Nephron (organoid): Measurements from ENCODE around the gene CSNK1E.

Source experiments
- H3K27ac Mint-ChIP-seq, 3 experiments: 2 replicates each; pipeline ENCODE4 v1.8.0; 2020; ENCODE audit warnings: mixed read lengths in 3 of 3, mild to moderate bottlenecking in 2 of 3, moderate library complexity in 1 of 3
- H3K27me3 Mint-ChIP-seq: 2 replicates; pipeline ENCODE4 v1.8.0; 2021; ENCODE audit warnings: low read depth, mild to moderate bottlenecking, moderate library complexity, mixed read lengths
- H3K36me3 Mint-ChIP-seq: 2 replicates; pipeline ENCODE4 v1.8.0; 2020; ENCODE audit warnings: low read depth, mixed read lengths
- H3K4me1 Mint-ChIP-seq: 2 replicates; pipeline ENCODE4 v1.8.0; 2020; ENCODE audit warnings: mixed read lengths
- H3K4me3 Mint-ChIP-seq, 3 experiments: 2 replicates each; pipeline ENCODE4 v1.8.0; 2020; ENCODE audit warnings: mild to moderate bottlenecking in 3 of 3, mixed read lengths in 3 of 3, moderate library complexity in 2 of 3
- H3K9me3 Mint-ChIP-seq: 2 replicates; pipeline ENCODE4 v1.8.0; 2020; ENCODE audit warnings: mixed read lengths
- TF ChIP-seq, protein P1 (sequence below), 3 experiments: fragments of 200-600 bp; sonication (generic); IDR thresholded peaks; one replicate each; pipeline ENCODE4 v1.5.0; 2021; ENCODE audit warnings: antibody characterized with exemption in 3 of 3; ENCODE audit not compliant: unreplicated experiment in 3 of 3

CSNK1E gene

DNA sequence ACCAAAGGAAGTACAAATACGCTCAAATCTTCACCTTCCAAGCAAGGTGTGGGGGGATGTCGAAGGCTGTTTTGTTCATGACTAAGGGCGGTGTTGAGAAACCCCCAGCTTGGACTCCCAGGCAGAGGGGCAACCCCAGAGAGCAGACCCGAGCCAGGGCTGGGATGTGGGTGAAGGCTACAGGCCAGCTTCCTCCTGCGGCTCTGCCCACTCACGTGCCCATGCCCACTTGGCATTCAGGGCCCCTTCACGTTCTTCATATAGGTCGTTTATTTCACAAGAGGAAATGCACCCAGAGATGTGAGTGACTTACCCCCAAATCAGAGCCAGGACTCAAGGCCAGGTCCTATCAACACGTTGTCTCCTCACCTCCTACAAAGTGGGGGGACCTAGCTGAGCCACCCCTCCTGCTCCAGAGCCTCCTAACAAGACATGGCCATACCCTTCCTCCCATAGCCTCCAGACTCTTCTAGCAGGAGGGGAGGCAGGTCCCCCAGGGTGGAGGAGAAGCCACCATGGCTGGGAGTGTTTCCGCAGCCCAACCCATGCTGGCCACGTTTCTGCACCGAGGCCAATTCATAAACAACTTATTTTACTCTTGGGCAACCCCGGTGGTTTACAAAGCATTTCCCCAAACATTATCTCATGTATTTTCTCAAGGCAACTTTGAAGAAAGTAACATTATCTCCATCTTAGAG lies 66.4 kb downstream of the CSNK1E start:
- Mint-ChIP-seq H3K36me3 (peaks cover 37% of the 10 kb centered on the region), H3K27ac (no peak overlapping the region), H3K4me1 (peaks cover 33% of the 10 kb centered on the region), H3K27me3 (peaks cover 4% of the 10 kb centered on the region), H3K4me3 (no peak overlapping the region), H3K9me3 (no peaks in the 10 kb centered on the region)
- TF ChIP-seq, protein P1, sequence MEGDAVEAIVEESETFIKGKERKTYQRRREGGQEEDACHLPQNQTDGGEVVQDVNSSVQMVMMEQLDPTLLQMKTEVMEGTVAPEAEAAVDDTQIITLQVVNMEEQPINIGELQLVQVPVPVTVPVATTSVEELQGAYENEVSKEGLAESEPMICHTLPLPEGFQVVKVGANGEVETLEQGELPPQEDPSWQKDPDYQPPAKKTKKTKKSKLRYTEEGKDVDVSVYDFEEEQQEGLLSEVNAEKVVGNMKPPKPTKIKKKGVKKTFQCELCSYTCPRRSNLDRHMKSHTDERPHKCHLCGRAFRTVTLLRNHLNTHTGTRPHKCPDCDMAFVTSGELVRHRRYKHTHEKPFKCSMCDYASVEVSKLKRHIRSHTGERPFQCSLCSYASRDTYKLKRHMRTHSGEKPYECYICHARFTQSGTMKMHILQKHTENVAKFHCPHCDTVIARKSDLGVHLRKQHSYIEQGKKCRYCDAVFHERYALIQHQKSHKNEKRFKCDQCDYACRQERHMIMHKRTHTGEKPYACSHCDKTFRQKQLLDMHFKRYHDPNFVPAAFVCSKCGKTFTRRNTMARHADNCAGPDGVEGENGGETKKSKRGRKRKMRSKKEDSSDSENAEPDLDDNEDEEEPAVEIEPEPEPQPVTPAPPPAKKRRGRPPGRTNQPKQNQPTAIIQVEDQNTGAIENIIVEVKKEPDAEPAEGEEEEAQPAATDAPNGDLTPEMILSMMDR (IDR thresholded peaks at IDR 0.05; ENCODE audit: unreplicated experiment in 3 of 3) = no peak

GRCh38 chr22:38249803-38250642 lies 67.2 kb downstream of the CSNK1E start:
- TF ChIP-seq, protein P1 (IDR thresholded peaks at IDR 0.05; ENCODE audit: unreplicated experiment in 3 of 3) = no peak
- no peak overlapping the region for H3K4me3 Mint-ChIP-seq
- peaks cover 37% of the 10 kb centered on the region for H3K36me3 Mint-ChIP-seq
- H3K27me3 Mint-ChIP-seq = peaks cover 4% of the 10 kb centered on the region
- H3K9me3 Mint-ChIP-seq = no peaks in the 10 kb centered on the region
- H3K4me1 Mint-ChIP-seq = peaks cover 29% of the 10 kb centered on the region
- peak overlapping the region in 1 of 3 experiments; percentile 21 for H3K27ac Mint-ChIP-seq

- Mint-ChIP-seq H3K27me3 (peaks cover 4% of the 10 kb centered on the region), H3K9me3 (no peaks in the 10 kb centered on the region), H3K4me3 (no peak overlapping the region), H3K36me3 (peaks cover 37% of the 10 kb centered on the region), H3K27ac (no peak overlapping the region), H3K4me1 (peaks cover 29% of the 10 kb centered on the region)
- TF ChIP-seq, protein P1 (IDR thresholded peaks at IDR 0.05; ENCODE audit: unreplicated experiment in 3 of 3) = no peak
These were observed 67.9 kb downstream of the CSNK1E start for GRCh38 chr22:38249301-38249700.

- Mint-ChIP-seq H3K27ac (no peak overlapping the region), H3K27me3 (peaks cover 4% of the 10 kb centered on the region), H3K4me3 (no peak overlapping the region), H3K9me3 (no peaks in the 10 kb centered on the region), H3K36me3 (peaks cover 44% of the 10 kb centered on the region), H3K4me1 (peaks cover 37% of the 10 kb centered on the region)
- TF ChIP-seq, protein P1 (IDR thresholded peaks at IDR 0.05; ENCODE audit: unreplicated experiment in 3 of 3) = no peak
These were observed 69.0 kb downstream of the CSNK1E start for GRCh38 chr22:38248280-38248679.

- Mint-ChIP-seq H3K36me3 (peaks cover 44% of the 10 kb centered on the region), H3K4me1 (peaks cover 37% of the 10 kb centered on the region), H3K27me3 (peaks cover 4% of the 10 kb centered on the region), H3K9me3 (no peaks in the 10 kb centered on the region), H3K27ac (no peak overlapping the region), H3K4me3 (no peak overlapping the region)
- TF ChIP-seq, protein P1 (IDR thresholded peaks at IDR 0.05; ENCODE audit: unreplicated experiment in 3 of 3) = no peak
These were observed 69.5 kb downstream of the CSNK1E start for GRCh38 chr22:38247713-38248112.
